Spleen (tissue), 11 donors: Measurements from ENCODE around the gene F13A1. TPM values are rescaled to one million over a fixed set of nuclear protein-coding genes. Genes with fewer than 3 reads are reported as not detected.

Experiments
- DNase-seq: peaks from one replicate; pipeline ENCODE4 v3.0.0-alpha.2; 2020
- H3K27ac ChIP-seq, 8 donors: fragments of 200-600 bp; sonication (generic) in 7 of 8; 1 replicate in 4 of 8; 2 replicates in 4 of 8; pipeline versions ENCODE4 v1.5.0 to v1.8.0; 2016 to 2021; ENCODE audit warnings: inconsistent platforms in 4 of 8, mild to moderate bottlenecking in 4 of 8, moderate library complexity in 1 of 8
- H3K27me3 ChIP-seq, 7 donors: fragments of 200-600 bp; sonication (generic) in 6 of 7; replicated peaks in 1 of 7; 1 replicate in 4 of 7; 2 replicates in 3 of 7; pipeline versions ENCODE4 v1.5.0 to v1.8.0; 2016 to 2021; ENCODE audit warnings: inconsistent platforms in 3 of 7, mild to moderate bottlenecking in 1 of 7
- H3K36me3 ChIP-seq, 6 donors: fragments of 200-600 bp; sonication (generic) in 5 of 6; 1 replicate in 4 of 6; 2 replicates in 2 of 6; pipeline versions ENCODE4 v1.5.0 to v1.8.0; 2016 to 2021; ENCODE audit warnings: inconsistent platforms in 2 of 6
- H3K4me1 ChIP-seq, 6 donors: fragments of 200-600 bp; sonication (generic) in 5 of 6; 1 replicate in 3 of 6; 2 replicates in 3 of 6; pipeline versions ENCODE4 v1.5.0 to v1.8.0; 2016 to 2021; ENCODE audit warnings: inconsistent platforms in 3 of 6
- H3K4me3 ChIP-seq, 8 donors: fragments of 200-600 bp; sonication (generic) in 7 of 8; 1 replicate in 4 of 8; 2 replicates in 4 of 8; pipeline versions ENCODE4 v1.5.0 to v1.8.0; 2016 to 2021; ENCODE audit warnings: inconsistent platforms in 4 of 8, mild to moderate bottlenecking in 4 of 8, moderate library complexity in 2 of 8
- H3K9me3 ChIP-seq, 8 donors: fragments of 200-600 bp; sonication (generic) in 7 of 8; 1 replicate in 4 of 8; 2 replicates in 4 of 8; pipeline versions ENCODE4 v1.5.0 to v1.8.0; 2016 to 2021; ENCODE audit warnings: inconsistent platforms in 4 of 8
- POLR2A ChIP-seq, 3 donors: fragments of 450-650 bp; IDR thresholded peaks; one replicate each; pipeline ENCODE4 v1.5.1; 2017; ENCODE audit warnings: antibody characterized with exemption in 3 of 3, mild to moderate bottlenecking in 1 of 3
- POLR2AphosphoS5 ChIP-seq, 3 donors: sonication (generic); formaldehyde crosslinking; IDR thresholded peaks; one replicate each; pipeline ENCODE4 v1.5.1; 2017; ENCODE audit warnings: antibody characterized with exemption in 3 of 3
- WGBS, 5 donors: extraction: QIAGEN DNeasy Blood & Tissue Kit in 3 of 5; methylation state at CpG; one replicate each; pipeline versions ENCODE4 v1.1.5 to v1.1.7; 2013 to 2018; 5-methylcytosine and 5-hydroxymethylcytosine counted together
- intact Hi-C: fragments of 100-400 bp; cut with DNase I; formaldehyde crosslinking; loops from one replicate; pipeline ENCODE4 v1.15.0; 2023; ENCODE audit warnings: low total_unique reads
- polyA plus RNA-seq, 3 donors: library from polyadenylated mRNA; stranded (reverse); fragments of 200-250 nt; gene quantifications; one replicate each; pipeline ENCODE4 v1.2.1, GENCODE V29; 2013
- total RNA-seq, 7 donors: library from RNA; depleted of rRNA in 3 of 7; stranded (reverse); fragments of >200 nt in 3 of 7; fragmentation: NEBNext Ultra II Directional in 4 of 7; extraction: Animal tissue kit (Norgen Biotek cat#: 25700) in 4 of 7; gene quantifications; one replicate each; pipeline versions ENCODE4 v1.1.0 to v1.2.1, GENCODE V29; 2016 to 2021
- TF ChIP-seq, protein P1 (sequence below), 11 experiments: fragments of 200-600 bp in 7 of 11; fragments of 450-650 bp in 4 of 11; sonication (generic) in 4 of 11; IDR thresholded peaks in 8 of 11; conservative IDR thresholded peaks in 3 of 11; 1 replicate in 7 of 11; 2 replicates in 4 of 11; pipeline versions ENCODE4 v1.4.0 to v1.8.0; 2016 to 2021; ENCODE audit warnings: antibody characterized with exemption in 11 of 11, inconsistent platforms in 4 of 11, mild to moderate bottlenecking in 1 of 11
- donor health status: healthy with polysubstance abuse.
- donor health status: DM: no; HTN: no; CAD: no; lungs with moderate emphysema.
- donor health status: DM: no; HTN: no; CAD: no.
- donor health status: Bipolar disorder and iron deficiency.
- donor health status: healthy.
- donor health status: DM: no; HTN: no; CAD: no.
- donor health status: DM: yes; HTN: yes; CAD: no.

The F13A1 gene
- total and polyA plus RNA-seq, 10 donors: 1.8 to 41.5 (median 25.9) TPM

DNA sequence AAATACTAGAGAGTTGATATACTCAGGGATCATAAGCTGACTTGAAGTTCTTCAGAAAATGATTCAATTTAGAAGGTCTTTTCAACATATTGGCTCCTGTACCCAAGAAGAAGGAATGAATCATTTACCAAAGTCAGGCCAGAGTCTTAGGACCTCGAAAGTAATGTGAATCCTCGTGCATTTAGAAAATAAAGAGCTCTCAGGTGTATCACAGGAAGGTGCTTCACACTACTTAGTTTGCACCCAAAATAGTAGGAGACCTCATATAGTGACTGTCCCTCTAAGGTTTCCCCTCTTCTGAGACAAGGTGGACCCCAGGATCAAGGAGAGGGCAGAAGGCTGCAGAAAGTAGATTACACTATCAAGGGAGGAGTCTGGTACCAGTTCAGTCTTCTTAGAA lies 71.8 kb downstream of the F13A1 start:
- no peak for DNase-seq
- intact Hi-C loops: no loop called here

DNA sequence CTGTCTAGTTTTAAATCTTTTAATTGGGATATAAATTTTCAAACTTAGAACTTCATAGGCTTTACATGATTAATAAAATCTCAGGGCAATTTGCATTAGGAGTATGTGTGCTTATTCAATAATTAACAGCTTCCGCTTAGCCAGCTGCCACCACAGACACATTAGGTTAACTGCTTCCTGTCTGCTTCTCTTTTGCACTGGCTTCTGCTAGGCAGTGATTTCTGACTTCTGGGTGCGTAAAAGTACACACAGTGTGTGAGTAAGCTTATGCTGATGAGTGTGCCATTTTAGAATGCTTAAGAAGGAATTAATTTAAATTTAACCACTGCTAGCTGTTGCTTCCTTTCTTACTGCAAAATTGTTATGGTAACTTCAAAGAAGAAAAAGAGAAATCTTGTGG lies 73.9 kb downstream of the F13A1 start:
- intact Hi-C loops: no loop called here
- Histone ChIP-seq H3K4me1 (peaks cover 0 to 5% (median 0%) of the 10 kb centered on the region in 6 donors), H3K9me3 (no peaks in the 10 kb centered on the region), H3K27me3 (peaks cover 0 to 13% (median 0%) of the 10 kb centered on the region in 7 donors), H3K4me3 (no peak overlapping the region), H3K36me3 (no peaks in the 10 kb centered on the region), H3K27ac (no peak overlapping the region)
- WGBS, 5 donors: 16 to 35% (median 27%) methylated on average over 2 of the region's 2 CpGs
- no peak for DNase-seq
- TF ChIP-seq, protein P1, sequence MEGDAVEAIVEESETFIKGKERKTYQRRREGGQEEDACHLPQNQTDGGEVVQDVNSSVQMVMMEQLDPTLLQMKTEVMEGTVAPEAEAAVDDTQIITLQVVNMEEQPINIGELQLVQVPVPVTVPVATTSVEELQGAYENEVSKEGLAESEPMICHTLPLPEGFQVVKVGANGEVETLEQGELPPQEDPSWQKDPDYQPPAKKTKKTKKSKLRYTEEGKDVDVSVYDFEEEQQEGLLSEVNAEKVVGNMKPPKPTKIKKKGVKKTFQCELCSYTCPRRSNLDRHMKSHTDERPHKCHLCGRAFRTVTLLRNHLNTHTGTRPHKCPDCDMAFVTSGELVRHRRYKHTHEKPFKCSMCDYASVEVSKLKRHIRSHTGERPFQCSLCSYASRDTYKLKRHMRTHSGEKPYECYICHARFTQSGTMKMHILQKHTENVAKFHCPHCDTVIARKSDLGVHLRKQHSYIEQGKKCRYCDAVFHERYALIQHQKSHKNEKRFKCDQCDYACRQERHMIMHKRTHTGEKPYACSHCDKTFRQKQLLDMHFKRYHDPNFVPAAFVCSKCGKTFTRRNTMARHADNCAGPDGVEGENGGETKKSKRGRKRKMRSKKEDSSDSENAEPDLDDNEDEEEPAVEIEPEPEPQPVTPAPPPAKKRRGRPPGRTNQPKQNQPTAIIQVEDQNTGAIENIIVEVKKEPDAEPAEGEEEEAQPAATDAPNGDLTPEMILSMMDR (IDR thresholded peaks at IDR 0.05 in 8 of 11, conservative IDR thresholded peaks at IDR 0.05 in 3 of 11): no peak
- TF ChIP-seq POLR2A (IDR thresholded peaks at IDR 0.05): no peak

More for the DNA sequence above, 71.8 kb downstream of the F13A1 start:
- TF ChIP-seq, protein P1 (IDR thresholded peaks at IDR 0.05 in 8 of 11, conservative IDR thresholded peaks at IDR 0.05 in 3 of 11): no peak
- no peak for TF ChIP-seq POLR2A (IDR thresholded peaks at IDR 0.05)
- no peak for TF ChIP-seq POLR2AphosphoS5 (IDR thresholded peaks at IDR 0.05)
- no peaks in the 10 kb centered on the region for H3K36me3 ChIP-seq
- WGBS, 5 donors: 58 to 77% (median 67%) methylated on average over 2 of the region's 2 CpGs
- no peak overlapping the region for H3K4me3 ChIP-seq
- no peaks in the 10 kb centered on the region for H3K9me3 ChIP-seq
- no peak overlapping the region for H3K27ac ChIP-seq
- H3K4me1 ChIP-seq: peaks cover 0 to 5% (median 0%) of the 10 kb centered on the region in 6 donors
- H3K27me3 ChIP-seq: peaks cover 0 to 13% (median 0%) of the 10 kb centered on the region in 7 donors

DNA sequence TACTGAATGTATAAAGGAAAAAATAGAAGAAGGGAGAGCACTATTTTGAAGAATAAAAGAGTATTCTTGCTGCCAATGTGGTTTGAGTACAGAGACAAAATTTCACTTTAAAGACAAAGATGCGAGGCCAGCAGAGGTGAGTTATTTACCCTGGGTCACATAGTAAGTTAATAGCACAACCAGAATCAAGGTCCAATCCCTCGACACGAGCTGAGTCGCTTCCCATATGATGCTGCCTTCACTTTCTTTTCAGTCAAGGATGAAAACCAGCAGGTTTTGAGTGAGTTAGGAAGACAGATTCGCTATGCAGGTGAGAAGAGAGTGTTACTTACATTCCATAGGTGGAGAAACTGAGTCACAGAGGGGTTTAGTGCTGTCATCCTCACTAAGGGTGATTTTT lies 75.8 kb downstream of the F13A1 start:
- DNase-seq: no peak
- 82 to 92% (median 88%) methylated on average over 5 of the region's 5 CpGs for WGBS, 5 donors
- H3K4me3 ChIP-seq: no peak overlapping the region

DNA sequence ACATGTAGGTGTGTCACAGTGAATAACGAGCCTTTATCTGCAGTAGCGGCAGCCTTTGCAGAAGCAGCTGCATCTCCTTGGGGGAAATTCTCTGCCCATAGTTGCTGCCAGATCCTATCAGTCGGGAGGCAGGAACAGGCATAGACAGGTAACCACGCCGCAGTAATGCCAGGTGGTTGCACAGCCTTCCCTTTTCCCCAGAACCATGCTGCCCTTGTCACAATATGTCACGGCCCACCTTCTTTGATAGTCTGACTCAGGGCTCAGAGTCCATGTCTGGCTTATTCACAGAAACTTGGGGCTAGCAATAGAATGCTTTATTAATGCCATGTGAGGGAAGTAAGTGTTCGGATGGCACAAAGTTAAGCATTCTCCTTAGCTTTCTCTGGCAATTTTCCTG lies 76.6 kb downstream of the F13A1 start:
- WGBS, 5 donors: 79 to 92% (median 91%) methylated on average over 6 to 7 of the region's 7 CpGs

More for the DNA sequence above, 75.8 kb downstream of the F13A1 start:
- H3K27me3 ChIP-seq: peaks cover 0 to 8% (median 0%) of the 10 kb centered on the region in 7 donors
- TF ChIP-seq POLR2A (IDR thresholded peaks at IDR 0.05): no peak
- TF ChIP-seq POLR2AphosphoS5 (IDR thresholded peaks at IDR 0.05): no peak
- TF ChIP-seq, protein P1 (IDR thresholded peaks at IDR 0.05 in 8 of 11, conservative IDR thresholded peaks at IDR 0.05 in 3 of 11): no peak
- intact Hi-C loops: no loop called here
- no peak overlapping the region for H3K27ac ChIP-seq
- peaks cover 0 to 5% (median 0%) of the 10 kb centered on the region in 6 donors for H3K4me1 ChIP-seq
- no peaks in the 10 kb centered on the region for H3K36me3 ChIP-seq
- no peaks in the 10 kb centered on the region for H3K9me3 ChIP-seq

More for the DNA sequence above, 76.6 kb downstream of the F13A1 start:
- Histone ChIP-seq H3K4me3 (no peak overlapping the region), H3K9me3 (no peaks in the 10 kb centered on the region), H3K36me3 (no peaks in the 10 kb centered on the region), H3K4me1 (peaks cover 0 to 5% (median 0%) of the 10 kb centered on the region in 6 donors), H3K27me3 (peaks cover 0 to 3% (median 0%) of the 10 kb centered on the region in 7 donors), H3K27ac (no peak overlapping the region)
- DNase-seq: no peak
- intact Hi-C loops: no loop called here
- TF ChIP-seq POLR2A (IDR thresholded peaks at IDR 0.05) (no peak), POLR2AphosphoS5 (IDR thresholded peaks at IDR 0.05) (no peak)
- TF ChIP-seq, protein P1 (IDR thresholded peaks at IDR 0.05 in 8 of 11, conservative IDR thresholded peaks at IDR 0.05 in 3 of 11): no peak
